ENCODE data around the gene WEE2.
"Not testable (repeated sequence)": the region's sequence is repeated elsewhere in the genome, so short reads cannot be mapped to it uniquely, and the experiment has no call there.

WEE2 gene

GRCh38 chr7:141708351-141708750 is at the start of gene WEE2:
Gene WEE2 (plus strand): TSS chr7:141708353. CDS start chr7:141708759, 406 bp downstream.
- DNase-seq (ENCODE audit: low read depth): no peak

DNA sequence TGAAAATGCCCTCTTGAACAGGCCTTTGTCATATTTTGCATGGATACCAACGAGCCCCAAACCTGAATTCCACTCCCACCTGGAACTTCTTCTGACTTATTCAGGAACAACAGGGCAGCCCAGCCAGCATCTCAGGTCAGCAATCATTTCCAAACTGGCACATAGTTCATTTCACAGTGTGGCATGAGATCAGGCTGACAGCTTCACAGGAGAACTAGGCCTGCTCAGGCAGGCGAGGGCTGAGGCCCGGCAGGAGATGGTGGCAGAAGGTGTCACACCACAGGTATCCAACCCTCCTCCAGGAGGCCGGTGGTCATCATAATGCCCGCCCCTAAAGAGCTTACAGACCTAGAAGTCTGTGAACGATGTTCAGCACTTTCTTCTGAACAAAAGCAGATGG is 48.7 kb upstream of the WEE2 start:
- DNase-seq (ENCODE audit: low read depth): no peak

DNA sequence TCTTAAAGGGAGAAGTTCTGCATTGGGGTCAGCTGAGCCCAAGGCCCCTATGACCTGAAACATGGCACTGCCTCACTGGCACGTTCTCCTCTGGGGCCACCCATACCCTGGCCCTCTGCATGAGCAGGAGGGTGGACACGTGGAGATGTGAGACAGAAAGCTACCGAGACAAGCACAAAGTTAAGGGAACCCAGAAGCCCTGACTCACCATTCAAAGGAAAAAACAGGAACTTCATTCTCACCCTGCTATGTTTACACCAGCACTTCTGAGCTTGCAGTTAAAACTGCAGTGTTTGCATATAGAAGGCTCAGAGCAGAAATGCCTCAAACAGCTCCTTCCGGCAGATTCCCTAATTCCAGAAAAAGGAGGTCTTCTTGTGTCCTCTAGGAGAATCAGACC is 47.9 kb upstream of the WEE2 start:
- DNase-seq (ENCODE audit: low read depth): no peak

GRCh38 chr7:141663081-141663849 is 44.9 kb upstream of the WEE2 start:
- DNase-seq (ENCODE audit: low read depth): no peak

DNA sequence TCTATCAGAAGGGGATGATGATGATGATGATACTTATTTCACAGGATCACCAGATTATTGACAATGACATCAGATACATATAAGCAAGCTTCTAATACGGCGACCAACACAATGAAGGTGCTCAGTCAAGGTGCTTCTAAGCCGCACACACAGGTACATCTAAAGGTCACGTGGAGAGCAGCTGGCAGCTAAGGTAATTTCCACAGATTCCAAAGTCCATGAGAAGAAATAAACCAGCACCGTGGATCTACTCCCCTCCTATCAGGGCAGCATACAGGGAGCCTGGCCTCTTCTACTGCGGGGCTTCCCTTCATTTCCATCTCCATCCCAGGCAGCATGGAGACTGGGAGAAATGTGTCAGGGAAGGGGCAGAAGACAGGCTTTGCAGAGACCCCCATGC is 43.7 kb upstream of the WEE2 start:
- DNase-seq (ENCODE audit: low read depth): no peak

DNA sequence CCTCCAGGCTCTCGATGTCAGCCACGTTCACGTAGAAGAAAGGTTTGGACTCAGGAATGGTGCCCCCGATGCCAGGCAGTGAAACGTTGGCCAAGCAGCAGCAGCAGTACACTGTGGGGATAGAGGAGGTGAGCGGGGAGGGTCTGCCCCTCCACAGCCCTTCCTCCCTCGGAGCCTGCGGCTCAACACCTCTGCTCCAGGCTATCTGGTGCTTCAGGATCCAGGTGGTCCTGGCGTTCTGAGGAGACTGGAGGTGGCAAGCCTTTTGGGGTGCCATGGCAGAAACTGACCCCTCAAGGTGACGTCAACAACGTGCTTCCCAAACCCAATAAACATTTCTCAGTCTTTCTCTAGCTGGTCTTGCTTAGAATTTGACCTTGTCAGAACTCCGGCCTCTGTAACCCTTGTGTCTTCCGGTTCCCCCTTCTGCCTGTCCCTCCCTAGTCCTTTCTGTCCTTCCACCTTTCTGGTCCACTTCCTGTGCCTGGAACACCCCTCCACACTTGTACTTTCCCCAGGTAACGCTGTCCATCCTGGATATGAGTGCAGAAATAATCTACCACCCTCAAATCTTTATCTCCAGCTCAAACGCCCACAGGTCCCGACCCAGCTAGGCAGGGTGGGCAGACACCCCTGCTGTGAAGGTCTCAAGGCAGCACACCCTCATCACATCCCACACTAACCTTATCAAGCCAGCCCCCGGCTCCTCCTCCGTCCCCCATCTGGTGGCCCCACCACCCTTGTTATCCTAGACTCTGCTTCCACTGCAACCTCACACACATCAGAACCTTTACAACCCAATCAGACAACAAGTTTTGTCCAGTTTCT is 42.7 kb upstream of the WEE2 start:
- DNase-seq (ENCODE audit: low read depth): no peak

DNA sequence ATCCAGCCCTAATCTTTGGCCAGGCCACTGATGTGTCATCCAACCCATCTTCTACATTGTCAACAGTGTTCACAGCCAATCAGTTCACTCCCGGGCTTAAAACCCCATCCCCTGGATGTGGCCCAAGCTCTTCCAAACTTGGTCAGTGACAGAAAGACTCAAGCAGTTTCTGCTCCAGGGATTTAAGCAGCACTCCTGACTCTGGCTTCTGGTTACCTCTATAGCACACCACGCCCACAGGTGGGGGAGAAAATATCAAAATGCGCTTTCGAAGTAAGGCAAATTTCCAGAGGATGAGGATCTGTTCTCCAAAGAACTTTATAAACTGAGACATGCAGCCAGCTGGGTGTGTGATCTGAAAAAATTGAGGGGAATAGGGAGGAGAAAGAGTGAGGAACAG is 42.1 kb upstream of the WEE2 start:
- no peak for DNase-seq (ENCODE audit: low read depth)

- no peak for DNase-seq (ENCODE audit: low read depth)
Observed at GRCh38 chr7:141668853-141669252, 39.3 kb upstream of the WEE2 start.

GRCh38 chr7:141671705-141672496 is 36.3 kb upstream of the WEE2 start:
- DNase-seq (ENCODE audit: low read depth): no peak

- no peak for DNase-seq (ENCODE audit: low read depth)
Observed at GRCh38 chr7:141673346-141673745, 34.8 kb upstream of the WEE2 start.

DNA sequence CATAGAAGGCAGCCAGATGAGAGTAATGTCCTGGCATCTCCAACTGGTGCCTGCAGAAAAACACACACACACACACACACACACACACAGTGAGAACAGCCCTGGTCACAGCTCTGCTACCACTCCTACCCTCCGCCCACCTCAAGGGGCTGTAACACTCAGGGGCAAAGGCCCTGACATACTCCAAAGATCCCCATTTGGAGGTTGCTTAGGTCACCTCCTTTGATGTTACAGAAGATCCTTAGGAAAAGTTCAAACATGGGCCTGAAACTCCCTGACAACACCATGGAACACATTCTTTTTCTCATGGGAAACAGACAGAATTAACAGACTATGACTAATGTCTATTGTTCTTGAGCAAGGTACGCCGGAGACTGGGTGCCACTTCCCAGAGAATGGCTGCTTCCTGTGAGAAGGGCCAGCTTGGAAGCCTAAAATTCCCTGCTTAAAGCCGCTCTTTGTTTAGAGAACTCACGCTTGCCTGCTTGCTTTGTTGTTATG is 33.9 kb upstream of the WEE2 start:
- DNase-seq (ENCODE audit: low read depth): no peak

GRCh38 chr7:141674702-141675101 is 33.5 kb upstream of the WEE2 start:
- DNase-seq (ENCODE audit: low read depth): no peak

- no peak for DNase-seq (ENCODE audit: low read depth)
Observed at GRCh38 chr7:141675436-141676215, 32.5 kb upstream of the WEE2 start.

DNA sequence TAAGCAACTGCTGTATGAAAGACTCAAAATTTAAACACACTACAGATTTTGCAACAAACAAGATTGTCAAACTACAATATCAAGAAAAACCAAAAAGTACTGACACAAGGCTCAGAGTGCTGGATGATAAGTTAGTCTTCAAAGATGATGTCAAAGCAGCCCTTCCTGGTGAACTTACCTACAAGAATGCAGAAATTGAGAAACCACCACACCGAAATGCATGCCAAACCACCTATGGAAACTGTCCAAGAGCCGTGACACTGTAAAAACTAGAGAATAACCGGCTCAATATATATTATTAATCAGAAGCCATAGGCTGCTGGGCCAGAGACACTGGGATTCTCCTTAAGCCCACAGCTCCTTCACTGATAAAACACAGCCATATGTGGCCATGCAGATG is 31.5 kb upstream of the WEE2 start:
- DNase-seq (ENCODE audit: low read depth): no peak

GRCh38 chr7:141679014-141679413 is 29.1 kb upstream of the WEE2 start:
- no peak for DNase-seq (ENCODE audit: low read depth)

DNA sequence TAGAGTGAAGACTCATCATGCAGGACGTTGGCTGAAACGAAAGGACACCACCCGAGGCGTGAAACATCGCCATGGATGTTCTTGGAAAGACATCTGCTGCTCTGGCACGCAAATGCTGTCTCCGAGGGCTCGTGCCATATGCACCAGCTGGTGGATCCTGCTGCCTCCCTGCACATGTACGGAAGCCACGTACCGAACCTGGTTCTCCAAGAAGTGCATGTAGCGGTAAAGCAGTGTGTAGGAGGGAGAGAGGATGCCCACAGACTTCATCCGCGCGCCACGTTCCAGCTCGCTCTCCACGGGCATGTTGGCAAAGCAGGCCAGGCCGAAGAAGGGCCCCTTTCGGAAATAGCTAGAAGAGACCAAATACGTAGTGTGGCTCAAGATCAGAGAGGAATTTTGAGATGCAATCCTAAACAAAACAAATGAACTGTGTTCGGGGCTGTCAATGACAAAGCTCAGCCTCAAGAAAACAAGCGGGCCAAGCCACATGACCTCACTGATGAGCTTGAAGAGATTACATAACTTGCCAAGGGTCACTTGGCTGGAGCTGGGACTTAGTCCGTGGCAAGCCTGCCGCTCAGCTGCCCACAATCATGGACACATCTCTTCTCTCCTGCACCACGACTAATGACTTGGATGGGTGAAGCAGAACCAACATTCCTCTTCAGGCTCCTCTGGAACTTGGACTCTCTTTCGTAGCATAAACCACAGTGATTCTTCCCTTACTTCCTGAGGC is 22.7 kb upstream of the WEE2 start:
- DNase-seq (ENCODE audit: low read depth): no peak

GRCh38 chr7:141686074-141686473 is 22.1 kb upstream of the WEE2 start:
- DNase-seq (ENCODE audit: low read depth): no peak

DNA sequence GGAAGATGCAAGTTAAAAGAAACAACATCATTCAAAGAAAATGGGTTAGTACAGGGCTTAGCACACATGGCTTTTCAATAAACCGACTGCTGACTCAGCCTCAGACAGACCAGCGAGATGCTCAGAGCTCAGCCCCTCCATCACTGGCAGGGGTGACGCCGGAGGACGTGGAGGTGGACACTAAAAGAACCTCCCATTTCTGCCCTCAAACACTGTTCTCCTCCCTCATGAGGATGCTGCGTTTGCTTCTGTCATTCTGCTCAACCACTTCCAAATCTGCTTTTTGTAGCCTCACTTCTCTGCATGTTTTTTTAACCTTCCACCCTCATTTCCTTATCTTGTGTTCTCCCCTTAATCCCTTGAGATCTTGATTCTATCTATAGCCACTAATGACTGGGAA is 21.5 kb upstream of the WEE2 start:
- no peak for DNase-seq (ENCODE audit: low read depth)

DNA sequence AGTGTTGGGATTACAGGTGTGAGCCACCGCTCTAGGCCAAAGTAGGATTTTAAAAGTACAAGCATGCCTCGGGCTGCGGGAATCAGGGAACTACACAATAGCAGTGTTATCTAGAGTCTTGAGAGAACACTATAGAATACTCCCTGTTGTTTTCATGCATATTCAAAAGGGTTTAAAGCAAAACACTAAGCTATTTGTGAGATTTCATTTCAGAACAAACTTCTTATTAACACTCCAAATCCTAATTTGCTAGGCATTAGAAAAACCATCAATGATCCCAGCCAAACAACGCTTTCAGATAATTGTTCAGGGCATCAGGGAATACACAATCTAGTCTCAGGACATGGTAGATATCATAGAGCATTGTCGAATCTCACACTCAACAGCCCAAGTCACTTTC is 20.1 kb upstream of the WEE2 start:
- no peak for DNase-seq (ENCODE audit: low read depth)

DNA sequence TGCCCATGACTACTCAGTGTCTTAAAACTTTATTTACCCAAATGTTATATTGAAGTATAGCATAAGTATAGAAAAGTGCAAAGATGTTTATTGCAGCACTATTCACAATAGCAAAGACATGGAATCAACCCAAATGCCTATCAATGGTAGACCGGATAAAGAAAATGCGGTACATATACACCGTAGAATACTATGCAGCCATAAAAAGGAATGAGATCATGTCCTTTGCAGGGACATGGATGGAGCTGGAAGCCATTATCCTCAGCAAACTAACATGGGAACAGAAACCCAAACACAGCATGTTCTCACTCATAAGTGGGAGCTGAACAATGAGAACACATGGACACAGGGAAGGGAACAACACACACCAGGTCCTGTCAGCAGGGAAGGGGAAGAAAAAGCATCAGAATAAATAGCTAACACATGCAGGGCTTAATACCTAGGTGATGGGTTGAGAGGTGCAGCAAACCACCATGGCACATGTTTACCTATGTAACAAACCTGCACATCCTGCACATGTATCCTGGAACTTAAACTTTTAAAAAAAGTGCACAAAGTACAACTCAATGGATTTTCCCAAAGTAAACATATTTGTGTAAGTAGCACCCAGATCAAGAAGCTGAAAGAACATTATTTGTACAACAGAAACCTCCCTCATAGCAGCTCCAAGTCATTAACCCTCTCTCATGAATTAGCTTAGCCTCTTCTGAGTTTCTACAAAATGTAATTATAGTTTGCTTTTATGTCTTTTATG is 18.9 kb upstream of the WEE2 start:
- not testable (repeated sequence) for DNase-seq (ENCODE audit: low read depth)

Data from activated T-helper 1 cell treated with Interleukin-2 at 50 U/mL for 16 hours (primary cell).